GM12891 (cell line): ENCODE data around the gene MYLK3.

Experiments
- DNase-seq: peaks from one replicate; pipeline ENCODE4 v3.0.0; 2011; ENCODE audit warnings: low spot score; ENCODE audit not compliant: insufficient read length
- FAIRE-seq: peaks from 2 replicates; lab custom pipeline; 2011; peaks lifted over from hg19 to GRCh38; lab: Jason Lieb, UNC
- PAX5 ChIP-seq: IDR thresholded peaks from 2 replicates; pipeline ENCODE4 v1.6.1; 2011; ENCODE audit warnings: low read length, moderate library complexity, mild to moderate bottlenecking; ENCODE audit not compliant: insufficient read depth, severe bottlenecking
- POLR2A ChIP-seq: IDR thresholded peaks from 2 replicates; pipeline ENCODE4 v1.6.1; 2011; ENCODE audit warnings: low read depth, low read length, control low read depth
- POLR2AphosphoS5 ChIP-seq: IDR thresholded peaks from 2 replicates; pipeline ENCODE4 v1.6.1; 2011; ENCODE audit warnings: low read depth, low read length, control low read depth
- POU2F2 ChIP-seq: IDR thresholded peaks from 2 replicates; pipeline ENCODE4 v1.6.1; 2011; ENCODE audit warnings: low read depth, mild to moderate bottlenecking, control low read depth, low read length, moderate library complexity
- SPI1 ChIP-seq: IDR thresholded peaks from 2 replicates; pipeline ENCODE4 v1.6.1; 2011; ENCODE audit warnings: low read depth, low read length, control low read depth
- TAF1 ChIP-seq: IDR thresholded peaks from 2 replicates; pipeline ENCODE4 v1.6.1; 2011; ENCODE audit warnings: low read depth, low read length, control low read depth

The MYLK3 gene

GRCh38 chr16:46739934-46740333 is 8.2 kb downstream of the MYLK3 start:
- TF ChIP-seq POU2F2 (no peak), POLR2AphosphoS5 (no peak), SPI1 (no peak), TAF1 (no peak), POLR2A (no peak), PAX5 (no peak)
- no peak for FAIRE-seq
- no peak for DNase-seq

DNA sequence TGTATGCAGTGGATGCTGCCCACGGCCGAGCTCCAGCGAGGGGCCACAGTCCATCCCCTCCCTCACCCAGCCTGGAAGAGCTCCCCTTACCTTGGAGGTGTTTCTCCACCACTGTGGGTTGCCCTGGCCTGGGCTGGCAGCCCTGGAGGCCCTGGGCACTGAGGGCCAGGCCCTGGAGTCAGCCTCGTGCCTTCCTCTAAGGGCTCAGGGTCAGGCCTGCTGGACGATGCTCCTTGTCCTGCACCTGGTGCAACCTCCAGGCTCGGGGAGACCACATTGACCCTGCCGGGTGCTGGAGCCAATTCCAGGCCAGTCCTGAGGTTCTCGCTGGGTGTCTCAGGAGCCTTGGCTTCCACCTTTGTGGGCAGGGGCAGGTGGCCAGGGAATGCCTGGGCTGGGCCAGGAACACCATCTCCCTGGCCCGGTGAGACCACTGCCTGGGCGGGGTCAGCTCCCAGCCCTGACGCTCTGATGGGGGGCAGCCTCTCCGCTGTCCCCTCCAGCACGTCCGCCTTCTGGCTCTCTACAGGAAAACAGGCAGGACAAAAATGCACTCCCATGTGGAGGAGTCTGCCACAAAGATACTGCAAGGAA is 10.4 kb downstream of the MYLK3 start:
- no peak for TF ChIP-seq SPI1
- no peak for TF ChIP-seq POLR2AphosphoS5
- no peak for TF ChIP-seq POU2F2
- no peak for FAIRE-seq

DNA sequence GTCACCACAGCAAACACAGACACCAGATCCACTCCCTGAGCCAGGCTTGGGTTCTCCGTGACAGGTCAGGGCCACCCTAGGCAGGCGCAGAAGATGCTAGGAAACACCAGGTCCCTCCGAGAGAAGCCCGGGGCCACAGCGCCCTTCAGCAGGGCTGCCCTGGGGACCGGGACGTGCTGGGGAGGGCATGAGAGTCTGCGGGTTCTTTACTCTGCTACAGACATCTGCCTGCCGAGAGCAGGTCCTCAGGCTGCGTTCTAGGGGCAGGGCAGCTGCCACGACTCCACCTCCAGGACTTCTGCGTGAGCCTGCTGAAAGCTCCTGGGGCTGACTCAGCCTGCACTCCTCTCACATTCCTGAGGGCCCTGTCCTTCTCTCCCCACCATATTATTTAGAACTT is 11.4 kb downstream of the MYLK3 start:
- FAIRE-seq (no peak), DNase-seq (no peak)

More for the DNA sequence above, 10.4 kb downstream of the MYLK3 start:
- DNase-seq = no peak

GRCh38 chr16:46733319-46733830 is 14.8 kb downstream of the MYLK3 start:
- FAIRE-seq = no peak

More for the DNA sequence above, 11.4 kb downstream of the MYLK3 start:
- TF ChIP-seq POLR2A (no peak), SPI1 (no peak), TAF1 (no peak), PAX5 (no peak), POLR2AphosphoS5 (no peak)

GRCh38 chr16:46732561-46732960 is 15.6 kb downstream of the MYLK3 start:
- FAIRE-seq (no peak), DNase-seq (no peak)
- TF ChIP-seq TAF1 (no peak), SPI1 (no peak), POU2F2 (no peak), POLR2A (no peak), PAX5 (no peak), POLR2AphosphoS5 (no peak)

More at GRCh38 chr16:46733319-46733830, 14.8 kb downstream of the MYLK3 start:
- DNase-seq = no peak
- TF ChIP-seq PAX5 (no peak), SPI1 (no peak), POU2F2 (no peak), POLR2A (no peak), TAF1 (no peak), POLR2AphosphoS5 (no peak)

DNA sequence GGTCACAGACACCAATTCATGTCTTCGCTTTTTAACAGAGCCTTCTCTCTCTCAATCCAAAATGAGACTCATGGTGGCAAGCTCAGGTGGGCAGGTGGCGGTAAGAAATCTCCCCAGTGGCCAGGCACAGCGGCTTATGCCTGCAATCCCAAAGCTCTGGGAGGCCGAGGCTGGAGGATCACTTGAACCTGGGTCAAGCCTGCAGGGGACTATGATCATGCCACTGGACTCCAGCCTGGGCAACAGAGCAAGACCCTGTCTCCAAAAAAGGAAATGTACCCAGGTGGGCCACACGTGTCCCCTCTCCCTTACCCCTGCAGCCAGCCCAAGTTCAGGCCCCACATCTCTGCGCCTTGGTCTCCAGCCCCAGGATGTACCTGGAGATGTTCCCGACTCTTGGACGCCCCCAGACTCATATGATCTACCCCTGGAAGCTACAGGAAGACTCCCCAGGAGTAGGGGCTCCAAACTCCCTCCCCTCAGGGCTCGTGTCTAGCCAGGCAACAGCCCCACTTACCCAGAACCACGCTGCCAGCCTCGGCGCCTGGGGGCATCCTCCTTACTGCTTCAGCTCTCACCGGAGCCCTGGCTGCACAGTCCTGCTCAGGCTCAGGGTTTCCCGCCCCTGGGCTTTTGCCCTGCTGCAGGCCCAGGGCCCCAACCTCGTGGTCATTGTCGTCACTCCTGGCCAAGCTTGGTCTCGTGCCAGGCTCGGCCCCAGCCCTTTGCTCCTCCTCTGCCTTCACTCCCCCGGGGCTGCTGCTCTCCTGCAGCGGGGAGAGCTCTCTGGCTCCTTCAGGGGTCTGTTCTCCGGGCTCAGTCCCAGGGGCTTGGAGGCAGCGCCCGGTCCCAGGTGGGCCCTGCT is 16.2 kb downstream of the MYLK3 start:
- TF ChIP-seq POLR2AphosphoS5 (no peak), POU2F2 (no peak), SPI1 (no peak), POLR2A (no peak), TAF1 (no peak), PAX5 (no peak)
- DNase-seq (no peak), FAIRE-seq (no peak)

DNA sequence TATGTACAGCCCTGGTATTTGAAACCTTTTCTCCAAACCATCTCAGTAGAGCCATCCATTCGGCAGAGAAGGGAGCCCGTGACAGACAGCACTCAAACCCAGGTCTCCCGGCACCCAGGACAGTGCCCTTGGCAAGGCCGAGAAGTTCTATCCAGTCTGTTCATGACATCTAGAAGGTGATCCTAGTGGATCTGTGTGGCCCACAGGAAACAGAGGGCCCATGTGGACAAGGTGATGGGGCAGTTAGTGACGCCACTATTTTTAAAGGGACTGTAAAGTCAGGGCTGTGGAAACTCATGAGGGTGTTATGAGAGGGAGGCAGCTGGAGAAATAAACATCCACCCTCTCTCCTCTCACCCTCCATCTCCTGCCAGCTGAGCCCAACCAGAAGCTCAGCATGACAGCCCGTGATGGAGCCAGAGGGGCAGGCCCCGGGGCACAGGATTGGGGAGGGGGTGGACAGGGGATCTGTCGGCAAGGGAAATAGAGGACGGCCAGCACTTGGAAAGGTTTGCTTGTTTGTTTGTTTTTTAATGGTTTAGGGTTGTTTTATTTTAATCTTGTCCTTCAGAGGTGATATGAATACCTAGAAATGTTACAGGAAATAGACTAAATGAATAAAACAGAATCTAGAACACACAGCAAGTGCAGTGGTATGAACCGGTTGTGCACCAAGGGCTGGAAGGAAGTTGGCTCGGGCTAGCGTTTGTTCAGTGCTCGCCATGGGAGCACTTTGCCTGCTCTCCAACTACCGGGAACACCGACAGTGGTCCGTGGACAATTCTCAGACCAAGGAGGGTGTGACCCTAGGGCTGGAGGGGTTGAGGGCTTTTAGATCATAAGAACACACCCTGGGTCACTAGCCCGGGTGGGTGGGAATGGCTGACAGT is 17.1 kb downstream of the MYLK3 start:
- FAIRE-seq (no peak), DNase-seq (no peak)
- no peak for TF ChIP-seq PAX5
- no peak for TF ChIP-seq SPI1
- no peak for TF ChIP-seq POU2F2
- no peak for TF ChIP-seq POLR2AphosphoS5
- TF ChIP-seq TAF1 = no peak
- TF ChIP-seq POLR2A = no peak

DNA sequence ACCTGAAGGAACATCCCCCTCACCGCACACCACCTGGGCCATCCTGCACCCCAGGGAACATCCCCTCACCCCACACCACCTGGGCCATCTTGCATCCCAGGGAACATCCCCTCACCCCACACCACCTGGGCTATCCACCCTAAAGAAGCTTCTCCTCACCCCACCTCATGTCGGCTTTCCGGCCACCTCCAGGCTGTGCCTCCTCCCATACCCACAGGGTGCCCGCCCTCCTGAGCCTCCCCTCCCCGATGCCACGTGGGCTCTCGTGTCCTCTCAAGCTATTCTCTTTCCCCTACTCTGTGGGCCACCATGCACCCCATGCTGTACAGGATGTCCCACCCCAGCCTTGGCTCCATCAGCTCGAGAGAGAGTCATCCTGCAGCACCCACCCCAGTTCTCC is 18.0 kb downstream of the MYLK3 start:
- no peak for DNase-seq
- no peak for TF ChIP-seq PAX5
- no peak for FAIRE-seq

DNA sequence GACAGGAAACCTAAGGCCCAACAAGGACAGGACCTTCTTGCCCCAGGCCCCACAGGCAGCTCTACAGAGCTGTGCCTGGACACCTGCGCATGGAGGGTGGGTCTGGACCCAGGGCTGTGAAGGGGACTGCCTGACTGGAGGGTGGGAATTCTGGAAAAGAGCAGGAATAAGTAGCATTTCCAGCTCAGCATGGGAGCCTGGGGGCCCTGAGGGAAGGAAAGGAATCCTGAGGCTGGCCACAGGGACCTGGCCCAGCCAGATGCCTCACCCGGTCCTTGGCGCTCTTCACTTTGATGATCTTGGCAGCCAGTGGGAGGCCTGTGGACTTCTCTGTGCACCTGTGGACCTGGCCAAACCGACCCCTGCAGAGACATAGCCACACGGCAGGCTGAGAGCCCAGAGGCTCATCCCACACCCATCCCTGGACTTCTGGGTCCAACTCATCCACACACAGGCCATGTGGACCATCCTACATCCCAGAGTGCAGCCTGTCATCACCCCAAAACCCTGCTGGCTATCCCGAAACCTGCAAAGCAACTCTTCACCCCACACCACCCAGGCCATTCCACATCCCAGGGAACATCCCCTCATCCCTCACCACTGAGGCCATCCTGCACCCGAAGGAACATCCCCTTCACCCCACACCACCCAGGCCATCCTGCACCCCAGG is 18.7 kb downstream of the MYLK3 start:
- DNase-seq (no peak), FAIRE-seq (no peak)
- TF ChIP-seq TAF1 = no peak
- TF ChIP-seq PAX5 = no peak
- TF ChIP-seq POLR2AphosphoS5 = no peak
- no peak for TF ChIP-seq POU2F2
- no peak for TF ChIP-seq POLR2A
- no peak for TF ChIP-seq SPI1
